Heart left ventricle (tissue), 16 donors: ENCODE results near the gene SPTBN4. TPM values are rescaled to one million over a fixed set of nuclear protein-coding genes. Genes with fewer than 3 reads are reported as not detected.

Experiments
- ATAC-seq, 4 donors: fragments of 200-7000 bp; cut with Tn5 transposase; one replicate each; pipeline ENCODE4 v1.9.1; 2020 to 2022; ENCODE audit warnings: moderate library complexity in 4 of 4, mild to moderate bottlenecking in 3 of 4, moderate number of reproducible peaks in 1 of 4
- DNase-seq, 5 donors: peaks; one replicate each; pipeline ENCODE4 v3.0.0-alpha.2; 2020
- H3K27ac ChIP-seq, 12 donors: fragments of 200-600 bp; sonication (generic) in 4 of 12; one replicate each; pipeline versions ENCODE4 v1.5.0 to v1.8.0; 2016 to 2022; ENCODE audit warnings: mild to moderate bottlenecking in 2 of 12
- H3K27me3 ChIP-seq, 9 donors: fragments of 200-600 bp; sonication (generic) in 2 of 9; one replicate each; pipeline versions ENCODE4 v1.5.1 to v1.8.0; 2016 to 2022; ENCODE audit warnings: mild to moderate bottlenecking in 3 of 9
- H3K36me3 ChIP-seq, 9 donors: fragments of 200-600 bp; sonication (generic) in 2 of 9; one replicate each; pipeline versions ENCODE4 v1.5.0 to v1.8.0; 2018 to 2022; ENCODE audit warnings: mild to moderate bottlenecking in 2 of 9
- H3K4me1 ChIP-seq, 12 donors: fragments of 200-600 bp; sonication (generic) in 4 of 12; one replicate each; pipeline versions ENCODE4 v1.5.0 to v1.8.0; 2016 to 2022; ENCODE audit warnings: mild to moderate bottlenecking in 3 of 12
- H3K4me3 ChIP-seq, 12 donors: fragments of 200-600 bp; sonication (generic) in 4 of 12; one replicate each; pipeline versions ENCODE4 v1.5.0 to v1.8.0; 2017 to 2022; ENCODE audit warnings: mild to moderate bottlenecking in 9 of 12, moderate library complexity in 4 of 12
- H3K9me3 ChIP-seq, 12 donors: fragments of 200-600 bp; sonication (generic) in 4 of 12; one replicate each; pipeline versions ENCODE4 v1.5.0 to v1.8.0; 2016 to 2022; ENCODE audit warnings: mild to moderate bottlenecking in 1 of 12
- POLR2A ChIP-seq, 2 donors: fragments of 450-650 bp; IDR thresholded peaks; one replicate each; pipeline ENCODE4 v1.6.1; 2017; ENCODE audit warnings: antibody characterized with exemption in 2 of 2, mild to moderate bottlenecking in 2 of 2, moderate library complexity in 2 of 2
- WGBS, 4 donors: extraction: QIAGEN DNeasy Blood & Tissue Kit in 2 of 4; methylation state at CpG; one replicate each; pipeline versions ENCODE4 v1.1.5 to v1.1.7; 2013 to 2018; 5-methylcytosine and 5-hydroxymethylcytosine counted together
- intact Hi-C, 10 donors: fragments of 100-400 bp; cut with DNase I; formaldehyde crosslinking; loops; one replicate each; pipeline versions ENCODE4 v1.11.1 to v1.14.2; 2022
- polyA plus RNA-seq, 2 donors: library from polyadenylated mRNA; stranded (reverse); fragments of 200-250 nt; gene quantifications; one replicate each; pipeline ENCODE4 v1.2.3, GENCODE V29; 2013
- total RNA-seq, 9 donors: library from RNA; depleted of rRNA in 2 of 9; stranded (reverse); fragments of >200 nt in 2 of 9; fragmentation: NEBNext Ultra II Directional in 3 of 9; extraction: Animal tissue kit (Norgen Biotek cat#: 25700) in 3 of 9; gene quantifications; one replicate each; pipeline versions ENCODE4 v1.1.0 to v1.2.4, GENCODE V29; 2016 to 2023
- TF ChIP-seq, protein P1 (sequence below), 12 donors: fragments of 200-600 bp; sonication (generic) in 4 of 12; IDR thresholded peaks; one replicate each; pipeline versions ENCODE4 v1.5.0 to v1.8.0; 2018 to 2022; ENCODE audit warnings: antibody characterized with exemption in 12 of 12, mild to moderate bottlenecking in 5 of 12
- donor health status: ischemic (EF 13 %, LVEDD 7.1; RV severe dilation, severe dysfunction).
- donor health status: healthy with polysubstance abuse.
- donor health status: DM: no; HTN: yes; CAD: no.
- donor health status: DM: no; HTN: no; CAD: no.
- donor health status: ischemic (EF 25% LVEDD 6.9; RV normal size, moderate dysfunction).
- donor health status: ischemic (EF 25% LVEDD 5.7; RV mildly dilated, moderate dysfunction).
- donor health status: healthy.
- donor health status: DM: yes; HTN: yes; CAD: no.
- donor health status: ischemic (EF 35%, LVEDD 5.7; RV mildly dilated, moderate dysfunction).
- donor health status: nonischemic (EF 11% LVEDD 7.7; RV severe dilation, severe dysfunction).
- donor health status: DM: yes; HTN: yes; CAD: no.
- donor health status: PGD.
- donor health status: ischemic (EF 29% LVEDD 5.4; RV normal size, mild dysfunction).
- donor health status: nonischemic (EF 23%, LVEDD 6.1; RV moderate dilation, normal function).

SPTBN4 gene
- total and polyA plus RNA-seq, 11 donors, result 1.9 to 8.7 (median 4.2) TPM

DNA sequence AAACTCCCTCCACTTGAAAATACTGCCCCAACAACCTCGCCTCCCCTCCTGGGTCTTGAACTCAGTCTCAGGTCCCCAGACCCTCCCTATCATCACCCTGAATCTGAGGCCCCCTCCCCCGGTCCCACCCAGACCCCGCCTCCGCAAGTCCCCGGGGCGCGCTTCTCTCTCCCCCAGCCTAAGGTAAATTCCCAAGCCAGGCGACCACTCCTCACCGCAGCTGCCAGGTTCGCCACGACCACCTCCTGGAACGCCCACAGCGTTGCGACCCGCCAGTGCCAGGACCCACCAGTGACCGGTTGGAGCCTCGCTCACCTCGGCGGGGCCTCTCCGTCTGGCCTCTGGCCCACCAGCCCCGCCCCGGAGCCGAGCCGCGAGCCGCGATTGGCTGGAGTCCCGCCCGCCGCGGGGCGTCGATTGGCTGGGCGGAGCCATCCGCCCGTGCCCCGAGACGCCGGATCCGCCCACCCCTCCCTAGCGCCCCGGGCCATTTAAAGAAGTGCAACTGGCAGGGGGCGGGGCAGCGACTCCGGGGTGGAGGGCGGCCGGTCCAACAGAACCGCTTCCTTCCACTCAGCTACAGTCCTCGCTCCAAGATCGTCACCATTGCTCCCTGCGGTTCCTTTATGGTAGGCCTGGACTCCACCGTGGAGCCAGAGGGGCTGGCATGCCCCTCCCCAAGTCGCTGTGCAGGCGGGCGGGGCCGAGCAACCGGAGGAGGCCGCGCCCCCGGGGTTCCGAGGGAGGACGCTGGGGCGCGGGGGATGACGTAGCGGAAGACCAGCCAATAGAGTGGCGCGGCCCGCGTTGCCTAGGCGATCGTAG, 22.6 kb upstream of the SPTBN4 start, which contains the start of gene SERTAD3:
SERTAD3 (minus strand) TSS at position 336 of the 825 bp plus-strand sequence. CDS start 2,255 bp downstream, outside the sequence.
- Histone ChIP-seq H3K27me3 (no peaks in the 10 kb centered on the region), H3K4me3 (peak within 1 kb of the TSS; percentile 62 to 99 (median 90)), H3K9me3 (no peaks in the 10 kb centered on the region), H3K36me3 (peaks cover 0 to 51% (median 41%) of the 10 kb centered on the region in 9 donors), H3K27ac (peak within 1 kb of the TSS; percentile 89 to 100 (median 98)), H3K4me1 (peaks cover 5 to 31% (median 23%) of the 10 kb centered on the region in 12 donors)
- peak; percentile 97 to 99 (median 98) for DNase-seq
- intact Hi-C loops, result loop anchor here in 7 of 10 donors (1.0 to 5.0 kb wide), 8 partner anchors 10 to 97 kb away; partner anchors contain the start of genes SERTAD1 (in 3 of the 7), BLVRB (in 2 of the 7), C19orf47 (in 1 of the 7) and PLD3 (in 1 of the 7)
- peak; percentile 68 to 86 (median 84) for ATAC-seq
- WGBS, 4 donors, result 0 to 1% (median 0%) methylated on average over 53 to 72 of the region's 72 CpGs
- TF ChIP-seq POLR2A (IDR thresholded peaks at IDR 0.05), result peak; percentile 89 to 95
- TF ChIP-seq, protein P1, sequence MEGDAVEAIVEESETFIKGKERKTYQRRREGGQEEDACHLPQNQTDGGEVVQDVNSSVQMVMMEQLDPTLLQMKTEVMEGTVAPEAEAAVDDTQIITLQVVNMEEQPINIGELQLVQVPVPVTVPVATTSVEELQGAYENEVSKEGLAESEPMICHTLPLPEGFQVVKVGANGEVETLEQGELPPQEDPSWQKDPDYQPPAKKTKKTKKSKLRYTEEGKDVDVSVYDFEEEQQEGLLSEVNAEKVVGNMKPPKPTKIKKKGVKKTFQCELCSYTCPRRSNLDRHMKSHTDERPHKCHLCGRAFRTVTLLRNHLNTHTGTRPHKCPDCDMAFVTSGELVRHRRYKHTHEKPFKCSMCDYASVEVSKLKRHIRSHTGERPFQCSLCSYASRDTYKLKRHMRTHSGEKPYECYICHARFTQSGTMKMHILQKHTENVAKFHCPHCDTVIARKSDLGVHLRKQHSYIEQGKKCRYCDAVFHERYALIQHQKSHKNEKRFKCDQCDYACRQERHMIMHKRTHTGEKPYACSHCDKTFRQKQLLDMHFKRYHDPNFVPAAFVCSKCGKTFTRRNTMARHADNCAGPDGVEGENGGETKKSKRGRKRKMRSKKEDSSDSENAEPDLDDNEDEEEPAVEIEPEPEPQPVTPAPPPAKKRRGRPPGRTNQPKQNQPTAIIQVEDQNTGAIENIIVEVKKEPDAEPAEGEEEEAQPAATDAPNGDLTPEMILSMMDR (IDR thresholded peaks at IDR 0.05), result peak in 1 of 12 donors; percentile 14

DNA sequence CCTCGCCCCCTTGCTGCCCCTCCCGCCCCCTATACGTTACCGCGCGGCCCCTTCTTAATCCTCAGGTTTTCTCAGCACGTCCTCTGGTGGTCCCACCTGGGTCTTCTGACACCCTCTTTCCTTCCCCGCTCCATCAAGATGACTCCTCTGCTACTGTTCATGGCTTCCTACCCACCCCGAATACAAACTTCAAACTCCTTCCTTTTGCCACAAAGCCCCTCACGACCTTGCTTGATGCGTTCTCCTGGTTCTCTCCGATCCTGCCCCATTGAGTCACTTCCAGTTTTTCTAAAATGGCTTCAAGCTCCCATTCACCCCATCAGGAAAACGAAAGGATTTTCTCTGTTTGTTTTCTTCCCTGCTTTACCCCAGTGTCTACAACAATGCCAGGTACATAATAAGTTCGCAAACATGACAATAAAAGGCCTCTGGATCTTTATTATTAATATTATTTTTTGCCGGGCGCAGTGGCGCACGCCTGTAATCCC, 21.9 kb upstream of the SPTBN4 start:
- 20 to 24% (median 20%) methylated on average over 18 of the region's 18 CpGs for WGBS, 4 donors
- TF ChIP-seq, protein P1 (IDR thresholded peaks at IDR 0.05), result peak in 6 of 12 donors; percentile 1 to 34 (median 22)
- TF ChIP-seq POLR2A (IDR thresholded peaks at IDR 0.05), result no peak
- H3K4me1 ChIP-seq, result peaks cover 5 to 31% (median 23%) of the 10 kb centered on the region in 12 donors
- H3K36me3 ChIP-seq, result peaks cover 0 to 58% (median 48%) of the 10 kb centered on the region in 9 donors
- H3K4me3 ChIP-seq, result peak overlapping the region; percentile 62 to 99 (median 90)
- no peaks in the 10 kb centered on the region for H3K9me3 ChIP-seq
- H3K27me3 ChIP-seq, result no peaks in the 10 kb centered on the region
- no peak for DNase-seq
- intact Hi-C loops, result loop anchor here in 4 of 10 donors (1.0 to 5.0 kb wide), 4 partner anchors 20 to 98 kb away; partner anchors contain the start of genes BLVRB (in 2 of the 4), C19orf47 (in 1 of the 4), PLD3 (in 1 of the 4) and SERTAD1 (in 1 of the 4)
- no peak for ATAC-seq
- H3K27ac ChIP-seq, result peak overlapping the region; percentile 89 to 100 (median 98)

DNA sequence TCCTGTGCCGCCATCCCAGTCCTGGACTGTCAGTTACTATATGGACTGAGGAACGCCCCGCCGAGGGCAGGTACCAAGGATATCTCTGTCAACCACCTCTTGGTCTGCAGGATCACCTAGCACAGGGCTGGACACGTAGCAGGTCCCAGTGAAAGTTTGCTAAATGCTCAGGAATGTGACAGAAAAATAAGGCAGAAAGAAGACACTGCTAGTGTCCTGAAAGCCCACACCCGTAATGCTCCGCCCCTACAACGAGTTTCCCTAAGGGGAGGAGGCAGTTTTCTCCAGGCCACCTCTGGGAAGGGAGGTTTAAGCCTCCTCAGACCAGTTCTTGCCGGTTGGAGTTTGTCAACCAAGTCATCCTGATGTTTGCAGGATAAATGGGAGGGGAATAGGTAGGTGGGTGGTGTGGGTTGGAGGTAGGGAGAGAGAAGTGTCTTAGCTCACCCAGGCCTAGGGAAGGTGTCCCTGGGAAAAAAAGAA, 21.0 kb upstream of the SPTBN4 start:
- peaks cover 5 to 26% (median 22%) of the 10 kb centered on the region in 12 donors for H3K4me1 ChIP-seq
- H3K4me3 ChIP-seq, result no peak overlapping the region
- peaks cover 0 to 53% (median 40%) of the 10 kb centered on the region in 9 donors for H3K36me3 ChIP-seq
- H3K9me3 ChIP-seq, result no peaks in the 10 kb centered on the region
- ATAC-seq (no peak), DNase-seq (no peak)
- 74 to 78% (median 77%) methylated on average over 9 of the region's 9 CpGs for WGBS, 4 donors
- H3K27me3 ChIP-seq, result no peaks in the 10 kb centered on the region
- intact Hi-C loops, result no loop called here
- TF ChIP-seq POLR2A (IDR thresholded peaks at IDR 0.05), result no peak
- TF ChIP-seq, protein P1 (IDR thresholded peaks at IDR 0.05), result no peak
- H3K27ac ChIP-seq, result no peak overlapping the region
